NCI-H2081 (cell line): ENCODE measurements around the gene NACAD.
A peak's percentile ranks its signal among the peaks of the same experiment; 100 is the strongest.

Source experiments
- DNase-seq, 2 experiments: peaks; one replicate each; lab custom pipeline; 2025; lab: John Stamatoyannopoulos, UW

Gene NACAD

GRCh38 chr7:45088821-45089340 is at the start of gene NACAD:
NACAD (minus strand) TSS chr7:45088969; CDS start chr7:45088894, 75 bp downstream.
- peak; percentile 66 to 69 for DNase-seq

- DNase-seq = peak; percentile 78 to 83
Measured at GRCh38 chr7:45136106-45137060, 47.6 kb upstream of the NACAD start.

GRCh38 chr7:45133877-45134276 is 45.1 kb upstream of the NACAD start:
- DNase-seq = no peak

GRCh38 chr7:45133352-45133751 is 44.6 kb upstream of the NACAD start:
- no peak for DNase-seq

GRCh38 chr7:45132708-45133320 is 44.0 kb upstream of the NACAD start:
- DNase-seq = no peak

GRCh38 chr7:45131891-45132290 is 43.1 kb upstream of the NACAD start:
- no peak for DNase-seq

- no peak for DNase-seq
Measured at GRCh38 chr7:45130910-45131309, 42.1 kb upstream of the NACAD start.

GRCh38 chr7:45129906-45130305 is 41.1 kb upstream of the NACAD start:
- DNase-seq = no peak

- DNase-seq = no peak
Measured at GRCh38 chr7:45129181-45129800, 40.5 kb upstream of the NACAD start.

GRCh38 chr7:45126920-45127319 is 38.2 kb upstream of the NACAD start:
- no peak for DNase-seq

- DNase-seq = no peak
Measured at GRCh38 chr7:45126201-45126600, 37.4 kb upstream of the NACAD start.

GRCh38 chr7:45125193-45125904 is 36.6 kb upstream of the NACAD start:
- DNase-seq = no peak

- DNase-seq = no peak
Measured at GRCh38 chr7:45123913-45124710, 35.3 kb upstream of the NACAD start.

GRCh38 chr7:45122975-45123860 is 34.4 kb upstream of the NACAD start:
- no peak for DNase-seq

GRCh38 chr7:45119550-45119949 is 30.8 kb upstream of the NACAD start:
- no peak for DNase-seq

GRCh38 chr7:45118889-45119331 is 30.1 kb upstream of the NACAD start:
- DNase-seq = no peak

GRCh38 chr7:45118292-45118691 is 29.5 kb upstream of the NACAD start:
- no peak for DNase-seq

- no peak for DNase-seq
Measured at GRCh38 chr7:45117582-45117981, 28.8 kb upstream of the NACAD start.

- DNase-seq = no peak
Measured at GRCh38 chr7:45116048-45116447, 27.3 kb upstream of the NACAD start.

GRCh38 chr7:45114926-45115325 is 26.2 kb upstream of the NACAD start:
- no peak for DNase-seq
